ENCODE measurements around the gene CCDC198. TPM values are rescaled to one million over a fixed set of nuclear protein-coding genes. Genes with fewer than 3 reads are reported as not detected.

CCDC198 gene
- total and polyA plus RNA-seq, 2 of the 13 experiments (the other 11 are each of a cell fraction or from before 2014, with no cell fraction given), result 0.69 to 0.95 TPM

DNA sequence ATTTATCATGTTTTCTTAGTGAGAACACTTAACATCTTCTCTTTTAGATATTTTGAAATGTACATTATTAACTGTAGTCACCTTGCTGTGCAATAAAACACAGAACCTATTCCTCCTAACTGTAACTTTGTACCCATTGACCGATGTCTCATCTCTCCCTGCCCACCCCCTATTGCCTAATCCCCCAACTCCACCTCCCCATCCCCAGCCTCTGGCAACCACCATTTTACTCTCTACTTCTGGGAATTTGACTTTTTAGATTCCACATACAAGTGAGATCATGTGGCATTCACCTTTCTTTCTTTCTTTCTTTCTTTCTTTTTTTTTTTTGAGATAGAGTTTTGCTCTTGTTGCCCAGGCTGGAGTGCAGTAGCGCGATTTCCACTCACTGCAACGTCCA lies 4.4 kb upstream of the CCDC198 start:
- ATAC-seq, result no peak
- H3K9me3 ChIP-seq (ENCODE audit: low read length), result no peaks in the 10 kb centered on the region
- WGBS (ENCODE audit: low lambda C conversion rate), result 56% methylated on average over 4 of the region's 4 CpGs
- no peaks in the 10 kb centered on the region for H3K79me2 ChIP-seq (ENCODE audit: insufficient read depth, low read length)
- POLR2A ChIA-PET, result no interaction called here
- intact Hi-C loops (cut with micrococcal nuclease; ENCODE audit: unreplicated experiment), result no loop called here
- H3K4me3 ChIP-seq (replicated peaks in 1 of 3; ENCODE audit: insufficient read depth in 1 of 3, low read depth in 2 of 3, low read length in 3 of 3), result no peak overlapping the region
- H3K4me2 ChIP-seq (ENCODE audit: low read depth, low read length), result no peak overlapping the region
- no TSS peak for BruUV-seq (replicated peaks)
- no peak for FAIRE-seq
- H2AFZ ChIP-seq (ENCODE audit: low read length), result no peak overlapping the region
- H4K20me1 ChIP-seq (ENCODE audit: insufficient read depth, low read length), result no peaks in the 10 kb centered on the region
- H3K27me3 ChIP-seq (ENCODE audit: control insufficient read depth in 1 of 2, insufficient read depth in 2 of 2, low read length in 2 of 2), result no peaks in the 10 kb centered on the region
- no peak for TF ChIP-seq ZSCAN9 (CRISPR knock-in tag; IDR thresholded peaks at IDR 0.05; ENCODE audit: borderline replicate concordance)
- TF ChIP-seq SYNCRIP (IDR thresholded peaks at IDR 0.05; ENCODE audit: insufficient read depth, low read depth, low read length), result no peak
- TF ChIP-seq MATR3 (CRISPR knock-in tag; IDR thresholded peaks at IDR 0.05), result no peak
- no peak for TF ChIP-seq STAG1 (CRISPR knock-in tag; IDR thresholded peaks at IDR 0.05)
- no peak for TF ChIP-seq SNAPC4 (CRISPR knock-in tag; IDR thresholded peaks at IDR 0.05)
- TF ChIP-seq ZNF160 (CRISPR knock-in tag; IDR thresholded peaks at IDR 0.05), result no peak
- TF ChIP-seq PHB2 (IDR thresholded peaks at IDR 0.05; ENCODE audit: partially characterized antibody), result no peak
- TF ChIP-seq MED8 (CRISPR knock-in tag; IDR thresholded peaks at IDR 0.05; ENCODE audit: insufficient replicate concordance), result no peak
- no peak for TF ChIP-seq SIX4 (CRISPR knock-in tag; IDR thresholded peaks at IDR 0.05)
- no peak for TF ChIP-seq ZNF781 (CRISPR knock-in tag; IDR thresholded peaks at IDR 0.05; ENCODE audit: borderline replicate concordance, not compliant biosample characterization)
- TF ChIP-seq, protein P1, sequence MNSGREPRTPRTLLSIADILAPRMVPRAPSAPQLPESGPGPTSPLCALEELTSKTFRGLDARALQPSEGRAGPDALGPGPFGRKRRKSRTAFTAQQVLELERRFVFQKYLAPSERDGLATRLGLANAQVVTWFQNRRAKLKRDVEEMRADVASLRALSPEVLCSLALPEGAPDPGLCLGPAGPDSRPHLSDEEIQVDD (CRISPR knock-in tag; IDR thresholded peaks at IDR 0.05; ENCODE audit: borderline replicate concordance), result no peak
- TF ChIP-seq BRCA1 (CRISPR knock-in tag; IDR thresholded peaks at IDR 0.05), result no peak
- no peak for TF ChIP-seq SMAD3 (CRISPR knock-in tag; IDR thresholded peaks at IDR 0.05)
- no peak for TF ChIP-seq FOXK2 (IDR thresholded peaks at IDR 0.05)
- no peak for TF ChIP-seq ZNF7 (CRISPR knock-in tag; IDR thresholded peaks at IDR 0.05)
- no peak for TF ChIP-seq HMG20A (CRISPR knock-in tag; IDR thresholded peaks at IDR 0.05; ENCODE audit: borderline replicate concordance)
- TF ChIP-seq SAFB2 (CRISPR knock-in tag; IDR thresholded peaks at IDR 0.05; ENCODE audit: borderline replicate concordance, low read depth), result no peak
- no peak for TF ChIP-seq ZNF260 (CRISPR knock-in tag; IDR thresholded peaks at IDR 0.05; ENCODE audit: borderline replicate concordance, low read depth)
- no peak for TF ChIP-seq ZNF773 (CRISPR knock-in tag; IDR thresholded peaks at IDR 0.05; ENCODE audit: borderline replicate concordance)
- H3K4me1 ChIP-seq (ENCODE audit: insufficient read depth, low read length), result peaks cover 12% of the 10 kb centered on the region
- H3K36me3 ChIP-seq (replicated peaks in 1 of 2; ENCODE audit: control insufficient read depth in 1 of 2, insufficient read depth in 2 of 2, low read length in 2 of 2), result no peaks in the 10 kb centered on the region
- no peak overlapping the region for H3K9ac ChIP-seq (ENCODE audit: insufficient read depth, low read depth, low read length)
- in situ Hi-C loops (cut with HindIII; ENCODE audit: extremely low pct_ligation_motif_present, low pct_unique_long_range_greater_than_20kb), result no loop called here
- H3K27ac ChIP-seq (ENCODE audit: extremely low read length, insufficient read depth, low read length), result no peak overlapping the region
- CTCF ChIA-PET (ENCODE audit: low intra/inter-chr PET ratio, low total read pairs), result no interaction called here
- no peak for DNase-seq (ENCODE audit: low spot score)

Data from HepG2 (cell line).